ENCODE results near the gene TPCN2. TPM values are rescaled to one million over a fixed set of nuclear protein-coding genes. Genes with fewer than 3 reads are reported as not detected.
"Not testable (repeated sequence)": the region's sequence is repeated elsewhere in the genome, so short reads cannot be mapped to it uniquely, and the experiment has no call there.

Gene TPCN2
- total and polyA plus RNA-seq, 12 donors, result 3.1 to 21.6 (median 10.4) TPM

DNA sequence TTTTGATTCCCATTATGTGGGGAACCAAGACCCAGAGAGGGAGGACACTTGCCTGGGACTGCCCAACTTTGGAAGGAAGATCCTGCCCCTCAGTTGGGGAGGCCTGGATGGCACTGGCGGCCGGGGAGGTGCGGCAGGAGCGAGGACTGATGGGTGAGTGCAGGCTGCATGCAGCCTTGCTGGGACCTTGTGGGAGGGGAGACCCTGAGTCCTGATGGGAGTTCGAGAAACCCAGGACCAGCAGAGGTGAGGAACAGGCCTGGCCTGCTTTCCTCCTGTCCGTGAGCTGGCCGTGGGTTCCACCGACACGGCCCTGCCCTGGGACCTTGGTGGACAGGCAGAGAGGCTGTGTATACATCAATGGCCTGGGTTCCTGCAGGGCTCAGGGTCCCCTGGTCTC lies 87.7 kb downstream of the TPCN2 start:
- H3K36me3 ChIP-seq (replicated peaks in 1 of 2), result no peaks in the 10 kb centered on the region
- intact Hi-C loops (cut with DNase I), result no loop called here
- H3K4me1 ChIP-seq (replicated peaks in 1 of 2), result no peaks in the 10 kb centered on the region
- no peak overlapping the region for H3K4me3 ChIP-seq
- H3K27ac ChIP-seq, result no peak overlapping the region
- 91 to 96% (median 93%) methylated on average over 7 to 9 of the region's 9 CpGs for WGBS, 4 donors
- TF ChIP-seq POLR2A (IDR thresholded peaks at IDR 0.05), result no peak
- TF ChIP-seq, protein P1, sequence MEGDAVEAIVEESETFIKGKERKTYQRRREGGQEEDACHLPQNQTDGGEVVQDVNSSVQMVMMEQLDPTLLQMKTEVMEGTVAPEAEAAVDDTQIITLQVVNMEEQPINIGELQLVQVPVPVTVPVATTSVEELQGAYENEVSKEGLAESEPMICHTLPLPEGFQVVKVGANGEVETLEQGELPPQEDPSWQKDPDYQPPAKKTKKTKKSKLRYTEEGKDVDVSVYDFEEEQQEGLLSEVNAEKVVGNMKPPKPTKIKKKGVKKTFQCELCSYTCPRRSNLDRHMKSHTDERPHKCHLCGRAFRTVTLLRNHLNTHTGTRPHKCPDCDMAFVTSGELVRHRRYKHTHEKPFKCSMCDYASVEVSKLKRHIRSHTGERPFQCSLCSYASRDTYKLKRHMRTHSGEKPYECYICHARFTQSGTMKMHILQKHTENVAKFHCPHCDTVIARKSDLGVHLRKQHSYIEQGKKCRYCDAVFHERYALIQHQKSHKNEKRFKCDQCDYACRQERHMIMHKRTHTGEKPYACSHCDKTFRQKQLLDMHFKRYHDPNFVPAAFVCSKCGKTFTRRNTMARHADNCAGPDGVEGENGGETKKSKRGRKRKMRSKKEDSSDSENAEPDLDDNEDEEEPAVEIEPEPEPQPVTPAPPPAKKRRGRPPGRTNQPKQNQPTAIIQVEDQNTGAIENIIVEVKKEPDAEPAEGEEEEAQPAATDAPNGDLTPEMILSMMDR (IDR thresholded peaks at IDR 0.05), result no peak
- no peak for DNase-seq
- H3K9me3 ChIP-seq (replicated peaks in 1 of 3), result no peaks in the 10 kb centered on the region
- H3K27me3 ChIP-seq, result peaks cover 7% of the 10 kb centered on the region

DNA sequence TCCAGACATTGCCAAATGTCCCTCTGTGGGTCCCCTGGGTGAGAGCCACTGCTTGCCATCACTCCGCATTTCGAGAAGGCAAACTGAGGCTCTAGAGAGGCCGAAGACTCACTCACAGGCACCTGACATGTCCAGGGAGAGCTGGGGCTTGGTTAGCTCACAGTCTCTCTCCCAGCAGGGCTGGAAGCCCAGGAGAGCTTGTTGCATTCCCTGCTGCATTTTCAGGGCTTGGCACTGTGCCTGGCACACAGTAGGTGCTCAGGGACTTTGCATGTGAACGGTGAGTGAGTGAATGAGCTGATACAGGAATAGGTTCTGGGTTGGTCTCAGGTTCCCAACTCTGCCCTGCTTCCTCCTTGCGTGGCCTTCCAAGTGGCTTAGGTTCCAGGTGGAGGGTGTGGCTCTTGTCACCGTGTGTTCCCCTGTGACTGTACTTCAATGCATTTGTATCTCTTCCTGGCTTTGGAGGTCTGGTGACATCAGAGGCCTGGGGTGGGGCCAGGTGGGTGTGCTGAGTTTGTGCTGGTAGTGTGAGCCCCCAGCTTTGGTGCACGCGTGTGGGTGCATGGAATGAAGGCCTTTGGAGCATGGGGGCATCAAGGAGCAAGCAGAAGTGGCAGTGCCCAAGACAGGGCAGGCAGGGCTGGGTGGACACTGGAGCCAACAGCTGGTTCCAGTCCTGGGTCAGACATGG lies 88.6 kb downstream of the TPCN2 start:
- Histone ChIP-seq H3K36me3 (replicated peaks in 1 of 2) (no peaks in the 10 kb centered on the region), H3K4me1 (replicated peaks in 1 of 2) (no peaks in the 10 kb centered on the region), H3K27ac (no peak overlapping the region), H3K27me3 (peaks cover 7% of the 10 kb centered on the region), H3K4me3 (no peak overlapping the region), H3K9me3 (replicated peaks in 1 of 3) (no peaks in the 10 kb centered on the region)
- TF ChIP-seq, protein P1 (IDR thresholded peaks at IDR 0.05), result no peak
- no peak for TF ChIP-seq POLR2A (IDR thresholded peaks at IDR 0.05)
- intact Hi-C loops (cut with DNase I), result no loop called here
- 79 to 91% (median 88%) methylated on average over 3 to 8 of the region's 8 CpGs for WGBS, 4 donors
- DNase-seq, result no peak

DNA sequence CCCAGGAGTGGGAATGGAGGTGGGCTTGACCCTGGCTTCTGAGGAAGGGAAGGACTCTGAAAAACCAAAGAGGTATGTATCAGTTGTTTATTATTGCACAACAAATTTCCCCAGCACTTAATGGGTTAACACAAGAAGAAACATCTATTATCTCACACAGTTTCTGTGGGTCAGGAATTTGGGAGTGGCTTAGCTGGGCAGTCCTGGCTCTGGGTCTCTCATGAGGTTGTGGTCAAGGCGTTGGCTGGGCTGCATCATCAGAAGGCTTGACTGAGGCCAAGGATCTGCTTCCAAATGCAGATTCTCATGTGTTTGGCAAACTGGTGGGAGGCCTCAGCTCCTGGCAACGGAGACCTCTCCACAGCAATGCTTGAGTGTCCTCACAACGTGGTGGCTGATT lies 89.5 kb downstream of the TPCN2 start:
- Histone ChIP-seq H3K27ac (no peak overlapping the region), H3K36me3 (replicated peaks in 1 of 2) (no peaks in the 10 kb centered on the region), H3K4me3 (no peak overlapping the region), H3K27me3 (peaks cover 7% of the 10 kb centered on the region), H3K4me1 (replicated peaks in 1 of 2) (no peaks in the 10 kb centered on the region), H3K9me3 (replicated peaks in 1 of 3) (no peaks in the 10 kb centered on the region)
- WGBS, 4 donors, result 59 to 82% (median 67%) methylated on average over 3 of the region's 3 CpGs
- TF ChIP-seq POLR2A (IDR thresholded peaks at IDR 0.05), result no peak
- TF ChIP-seq, protein P1 (IDR thresholded peaks at IDR 0.05), result no peak
- intact Hi-C loops (cut with DNase I), result no loop called here
- no peak for DNase-seq

DNA sequence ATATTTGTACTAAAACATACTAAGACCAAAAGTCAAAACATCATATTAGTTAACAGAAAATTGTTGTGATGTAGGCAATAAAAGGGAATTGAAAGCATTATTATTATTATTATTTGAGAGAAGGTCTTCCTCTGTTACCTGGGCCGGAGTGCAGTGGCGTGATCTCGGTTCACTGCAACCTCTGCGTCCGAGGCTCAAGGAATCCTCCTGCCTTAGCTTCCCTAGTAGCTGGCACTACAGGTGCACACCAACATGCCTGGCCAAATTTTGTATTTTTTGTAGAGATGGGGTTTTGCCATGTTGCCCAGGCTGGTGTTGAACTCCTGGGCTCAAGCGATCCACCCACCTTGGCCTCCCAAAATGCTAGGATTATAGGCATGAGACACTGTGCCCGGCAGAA lies 91.4 kb downstream of the TPCN2 start:
- H3K27me3 ChIP-seq; H3K36me3 ChIP-seq (replicated peaks in 1 of 2); H3K4me3 ChIP-seq; DNase-seq; H3K27ac ChIP-seq; intact Hi-C loops (cut with DNase I); H3K9me3 ChIP-seq (replicated peaks in 1 of 3); H3K4me1 ChIP-seq (replicated peaks in 1 of 2): not testable (repeated sequence)
- WGBS, 4 donors, result 84 to 97% (median 91%) methylated on average over 7 of the region's 7 CpGs

DNA sequence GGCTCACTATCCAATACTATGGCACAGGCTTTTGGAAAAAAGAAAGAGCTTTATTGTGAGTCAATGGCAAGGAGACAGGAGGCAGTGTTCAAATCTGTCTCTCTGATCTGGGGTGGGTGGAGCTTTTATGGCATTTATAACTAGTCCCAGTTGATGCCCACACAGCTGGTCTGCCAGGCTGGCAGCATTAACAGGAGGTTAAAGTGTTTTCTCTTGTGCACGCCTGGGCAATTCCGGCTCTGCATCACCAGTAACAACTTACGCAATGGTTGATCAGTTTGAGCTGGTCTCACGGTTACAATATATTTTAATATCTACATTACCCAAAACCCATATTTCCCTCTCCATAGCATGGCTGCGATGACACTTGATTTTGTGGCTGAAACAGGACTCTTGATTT lies 91.9 kb downstream of the TPCN2 start:
- intact Hi-C loops (cut with DNase I), result no loop called here
- WGBS, 4 donors, result 91 to 96% (median 93%) methylated on average over 5 of the region's 5 CpGs
- DNase-seq, result no peak
- TF ChIP-seq POLR2A (IDR thresholded peaks at IDR 0.05), result no peak
- TF ChIP-seq, protein P1 (IDR thresholded peaks at IDR 0.05), result no peak
- no peak overlapping the region for H3K4me3 ChIP-seq
- no peak overlapping the region for H3K27ac ChIP-seq
- peaks cover 7% of the 10 kb centered on the region for H3K27me3 ChIP-seq
- no peaks in the 10 kb centered on the region for H3K36me3 ChIP-seq (replicated peaks in 1 of 2)
- no peaks in the 10 kb centered on the region for H3K4me1 ChIP-seq (replicated peaks in 1 of 2)
- no peaks in the 10 kb centered on the region for H3K9me3 ChIP-seq (replicated peaks in 1 of 3)
